GM19397 (cell line): Measurements from ENCODE around the gene DSCAM.
"Not testable (repeated sequence)": the region's sequence is repeated elsewhere in the genome, so short reads cannot be mapped to it uniquely, and the experiment has no call there.

ENCODE experiments used
- ATAC-seq: cut with Tn5 transposase; IDR thresholded peaks from one replicate; pipeline ENCODE4 v1.9.1; 2021; ENCODE audit warnings: mild to moderate bottlenecking, moderate library complexity; ENCODE audit not compliant: unreplicated experiment

Gene DSCAM

DNA sequence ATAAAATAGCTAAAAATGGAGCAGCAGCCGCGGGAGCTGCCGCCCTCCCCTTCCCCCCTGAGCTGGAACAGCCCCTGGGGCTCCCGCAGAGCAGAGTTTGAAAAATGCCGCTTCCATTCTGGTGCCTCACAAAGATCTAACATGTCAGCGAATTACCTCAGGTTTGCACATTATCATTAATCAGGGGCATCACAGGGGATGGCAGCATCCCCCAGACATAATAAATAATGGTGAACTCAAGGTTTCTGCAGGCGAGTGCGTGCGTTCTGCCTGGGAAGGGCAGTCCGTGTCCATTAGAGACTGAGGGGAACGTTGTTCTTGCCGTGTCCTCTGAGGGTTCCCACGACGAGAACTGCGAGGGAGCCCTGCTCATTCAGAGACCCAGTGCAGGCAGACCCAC lies 372.4 kb downstream of the DSCAM start:
- no peak for ATAC-seq

- ATAC-seq = no peak
Measured at GRCh38 chr21:40472013-40472412, 374.9 kb downstream of the DSCAM start.

DNA sequence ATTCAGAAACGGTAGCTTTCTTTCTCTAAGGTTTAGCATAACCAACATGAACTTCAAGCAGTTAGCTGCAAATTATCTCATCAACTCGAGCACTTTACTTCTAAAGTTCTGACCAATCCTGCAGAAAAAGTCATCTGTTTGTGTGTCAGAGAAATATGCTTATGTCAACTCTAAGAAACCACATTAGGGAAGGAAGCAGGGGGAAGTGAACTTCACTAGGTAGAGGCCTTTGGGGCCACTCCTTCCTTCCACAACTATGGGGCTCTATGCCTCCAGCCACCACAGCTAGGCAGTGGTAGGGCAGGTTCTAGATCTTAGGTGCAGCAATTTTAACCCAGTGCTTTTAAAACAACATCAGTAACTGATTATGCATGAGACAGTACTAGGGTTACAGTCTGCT lies 375.9 kb downstream of the DSCAM start:
- ATAC-seq = no peak

GRCh38 chr21:40466893-40467483 lies 380.0 kb downstream of the DSCAM start:
- ATAC-seq = no peak

- no peak for ATAC-seq
Measured at GRCh38 chr21:40465382-40465781, 381.6 kb downstream of the DSCAM start.

DNA sequence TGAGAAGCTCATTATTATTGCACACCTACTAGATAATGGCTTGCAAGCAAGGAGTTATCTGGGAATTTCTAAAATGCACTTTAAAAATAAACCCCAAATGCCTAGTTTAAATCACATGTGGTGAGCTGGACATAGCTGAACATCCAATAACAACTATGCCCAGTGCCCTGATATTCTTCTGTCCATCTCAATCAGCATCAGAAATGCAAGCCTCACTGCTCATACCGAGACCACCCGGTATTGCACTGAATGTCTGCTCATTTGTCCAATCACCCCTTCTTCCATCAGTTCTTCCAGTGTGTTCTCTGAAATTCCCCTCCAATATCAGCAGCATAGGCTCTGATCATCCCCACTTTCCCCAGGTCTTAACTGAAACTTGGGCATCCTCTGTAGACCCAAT lies 383.8 kb downstream of the DSCAM start:
- ATAC-seq = no peak

- no peak for ATAC-seq
Measured at GRCh38 chr21:40461008-40461407, 385.9 kb downstream of the DSCAM start.

DNA sequence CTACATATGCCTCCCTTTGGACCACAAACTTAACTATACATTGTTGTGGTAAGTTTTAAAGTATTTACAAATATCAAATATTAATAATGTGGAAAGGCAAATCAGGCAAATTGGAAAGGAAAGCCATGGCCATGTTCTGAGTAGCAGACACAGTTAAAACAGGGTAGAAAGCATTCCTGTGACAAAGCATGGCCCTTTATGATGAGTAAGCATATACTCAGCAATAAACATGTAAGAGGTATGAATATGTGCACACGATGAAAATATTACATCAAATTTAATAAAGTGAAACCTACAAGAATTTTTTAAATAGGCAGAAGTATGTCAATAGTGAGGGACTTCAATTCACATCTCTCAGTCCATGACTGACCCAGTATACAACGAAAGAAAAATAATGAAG lies 389.2 kb downstream of the DSCAM start:
- no peak for ATAC-seq

- no peak for ATAC-seq
Measured at GRCh38 chr21:40454057-40454456, 392.9 kb downstream of the DSCAM start.

DNA sequence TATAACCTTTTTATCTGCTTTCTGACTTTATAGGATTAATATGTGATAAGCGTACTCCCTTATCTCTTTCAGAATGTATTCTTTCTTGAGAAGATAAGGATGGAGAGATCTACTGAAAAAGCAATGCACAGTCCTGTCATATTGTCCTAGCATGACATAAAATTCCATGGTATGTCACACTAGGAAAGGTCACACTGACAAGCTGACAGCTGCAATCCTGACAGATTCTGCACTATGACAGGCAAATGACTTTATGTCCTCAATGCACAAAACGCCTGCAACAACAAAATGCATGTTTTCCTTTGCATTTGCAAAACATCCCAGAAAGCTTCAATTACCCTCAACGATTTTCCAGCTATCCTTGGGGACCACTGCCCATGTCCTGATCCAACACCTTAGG lies 393.8 kb downstream of the DSCAM start:
- ATAC-seq = no peak

DNA sequence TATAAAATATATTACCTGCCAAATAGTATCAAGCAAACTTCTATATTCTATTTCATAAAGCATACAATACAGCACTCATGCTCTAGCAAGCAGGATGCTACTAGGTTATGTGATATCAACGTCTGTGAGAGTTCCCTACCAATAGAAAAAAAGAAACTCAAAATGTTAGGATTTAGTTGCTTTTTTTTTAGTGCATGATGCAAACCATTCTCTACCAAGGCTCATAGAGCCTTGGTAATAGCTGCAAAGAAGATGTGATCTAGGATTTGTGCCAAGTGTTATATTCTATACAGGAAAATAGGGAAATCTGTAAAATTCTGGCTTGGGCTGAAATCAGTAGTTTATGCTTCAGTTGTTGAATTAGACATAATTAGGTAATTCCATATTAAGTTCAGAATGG lies 394.4 kb downstream of the DSCAM start:
- ATAC-seq = no peak

GRCh38 chr21:40447016-40447415 lies 399.9 kb downstream of the DSCAM start:
- ATAC-seq = no peak

- no peak for ATAC-seq
Measured at GRCh38 chr21:40445349-40445921, 401.5 kb downstream of the DSCAM start.

- not testable (repeated sequence) for ATAC-seq
Measured at GRCh38 chr21:40439581-40439980, 407.4 kb downstream of the DSCAM start.

DNA sequence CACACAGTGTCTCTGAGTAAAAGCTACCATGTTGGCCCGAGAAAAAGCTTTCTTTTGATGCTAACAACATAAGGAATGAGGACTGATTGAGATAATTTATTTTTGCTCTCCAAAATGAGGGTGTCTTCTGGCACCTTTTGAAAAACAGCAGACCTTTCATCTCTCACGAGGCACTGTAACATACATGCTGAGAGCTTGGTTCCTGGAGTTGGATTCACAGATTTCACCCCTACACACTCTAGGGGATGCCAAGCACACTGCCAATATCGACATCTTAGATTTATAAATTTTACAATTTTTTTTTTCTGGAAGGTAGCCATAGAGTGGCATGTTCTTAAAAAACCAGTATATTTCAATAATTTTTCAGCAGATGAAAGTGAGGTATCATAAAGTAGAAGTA lies 408.3 kb downstream of the DSCAM start:
- no peak for ATAC-seq

DNA sequence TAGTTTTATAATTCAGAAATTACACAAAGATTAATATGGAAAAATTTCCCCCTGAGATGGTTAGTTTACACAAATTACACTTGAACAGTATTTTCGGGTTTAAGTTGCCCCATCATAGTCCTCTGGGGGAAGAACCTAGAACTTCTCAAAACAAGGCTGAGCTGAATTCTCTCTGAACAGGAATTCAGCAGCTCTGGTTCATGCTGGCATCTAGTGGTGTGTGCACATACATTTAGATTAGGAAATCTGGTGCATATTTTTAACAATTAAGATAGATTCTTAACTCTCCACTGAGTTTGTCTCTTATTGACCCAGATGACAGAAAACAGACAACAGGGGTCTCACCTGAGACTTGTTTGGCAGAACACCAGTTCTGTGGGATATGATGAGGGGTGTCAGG lies 410.7 kb downstream of the DSCAM start:
- ATAC-seq = no peak

- ATAC-seq = no peak
Measured at GRCh38 chr21:40433538-40433937, 413.4 kb downstream of the DSCAM start.

DNA sequence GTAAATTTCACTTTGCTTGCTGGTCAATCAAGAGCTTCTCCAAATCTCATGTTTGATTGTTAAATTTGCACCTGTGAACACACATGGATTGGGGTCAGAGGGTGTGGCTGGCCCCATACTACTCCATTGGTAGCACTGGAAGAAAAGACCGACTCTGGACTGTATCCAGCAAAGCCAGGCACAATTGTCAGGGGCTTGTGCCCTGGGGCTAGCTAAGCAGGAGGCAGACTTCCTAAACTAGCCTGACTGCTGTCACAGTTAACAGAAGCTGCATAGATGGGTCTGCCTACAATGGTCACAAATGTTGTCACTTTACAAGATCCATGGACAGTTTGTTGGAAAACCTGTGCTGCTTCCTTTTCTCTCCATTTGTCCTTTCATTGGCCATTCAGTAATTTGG lies 421.0 kb downstream of the DSCAM start:
- ATAC-seq = no peak

GRCh38 chr21:40422896-40423635 lies 423.9 kb downstream of the DSCAM start:
- no peak for ATAC-seq

GRCh38 chr21:40421121-40421520 lies 425.8 kb downstream of the DSCAM start:
- no peak for ATAC-seq

- ATAC-seq = no peak
Measured at GRCh38 chr21:40416572-40416971, 430.4 kb downstream of the DSCAM start.

GRCh38 chr21:40408561-40408960 lies 438.4 kb downstream of the DSCAM start:
- ATAC-seq = no peak
